CD4-positive, alpha-beta T cell treated with Interleukin-17A for 1 hour (primary cell): ENCODE data around the gene CDR2L.

ENCODE experiments used
- DNase-seq: peaks from one replicate; pipeline ENCODE4 v3.0.0-alpha.2; 2020

The CDR2L gene

DNA sequence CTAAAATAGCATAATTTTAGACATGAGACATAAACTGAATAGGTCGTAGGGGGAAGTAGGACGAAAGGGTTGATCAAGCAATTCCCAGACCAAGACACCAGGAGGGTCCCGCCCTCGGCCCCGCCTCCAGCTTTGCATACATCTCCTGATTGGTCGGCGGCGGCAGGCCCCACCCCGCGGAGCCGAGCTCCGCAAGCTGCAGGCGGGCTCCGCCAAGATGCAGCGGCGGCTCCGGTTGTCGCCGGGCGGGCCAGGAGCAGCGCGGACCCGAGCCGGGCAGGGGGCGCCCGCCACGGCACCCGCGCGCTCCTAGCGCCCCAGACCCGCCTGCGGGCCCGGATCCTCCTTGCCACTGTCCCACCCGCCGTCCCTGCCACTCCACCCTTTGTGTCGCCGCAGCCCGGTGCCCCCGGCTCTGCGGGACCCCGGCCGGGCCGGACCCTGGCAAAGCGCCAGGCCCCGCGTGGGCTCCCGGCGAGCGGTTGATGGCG lies at the start of gene CDR2L:
Gene CDR2L, plus strand, starts transcription at position 215 of the 491 bp plus-strand sequence. CDS start 412 bp downstream, outside the sequence.
- DNase-seq: peak; percentile 92

DNA sequence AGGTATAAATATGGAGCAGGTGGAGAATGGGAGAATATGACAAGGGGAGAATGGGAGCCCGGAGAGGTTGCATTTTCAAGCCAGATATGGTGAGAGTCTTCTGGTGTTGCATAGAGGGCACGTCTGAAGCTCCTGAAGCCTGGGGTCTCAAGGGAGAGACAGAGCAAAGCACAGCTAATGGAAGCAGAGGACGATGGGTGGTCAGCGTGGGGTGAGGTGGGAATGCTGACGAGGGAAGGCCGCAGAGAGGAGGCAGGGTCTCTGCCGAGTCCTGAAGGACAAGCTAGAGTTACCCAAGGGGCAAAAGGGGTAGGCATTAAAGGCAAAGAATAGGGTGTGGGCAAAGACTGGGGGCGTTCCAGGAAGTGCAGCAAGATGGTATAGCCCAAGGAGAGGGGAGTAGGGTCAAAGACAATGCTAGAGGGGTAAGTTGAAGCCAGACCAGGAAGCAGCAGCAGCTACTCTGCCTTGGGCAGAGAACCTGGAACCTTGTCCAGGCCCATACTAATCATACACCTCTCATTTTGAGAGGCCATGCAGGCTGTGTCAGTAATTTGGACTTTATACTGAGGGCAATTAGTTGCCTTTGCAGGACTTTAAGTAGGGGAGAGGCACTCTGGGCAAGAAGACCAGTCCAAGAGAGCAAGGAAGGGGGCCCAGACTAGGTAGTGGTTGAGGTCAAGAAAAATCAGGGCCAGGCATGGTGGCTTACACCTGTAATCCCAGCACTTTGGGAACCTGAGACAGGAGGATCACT lies 49.1 kb upstream of the CDR2L start:
- no peak for DNase-seq

DNA sequence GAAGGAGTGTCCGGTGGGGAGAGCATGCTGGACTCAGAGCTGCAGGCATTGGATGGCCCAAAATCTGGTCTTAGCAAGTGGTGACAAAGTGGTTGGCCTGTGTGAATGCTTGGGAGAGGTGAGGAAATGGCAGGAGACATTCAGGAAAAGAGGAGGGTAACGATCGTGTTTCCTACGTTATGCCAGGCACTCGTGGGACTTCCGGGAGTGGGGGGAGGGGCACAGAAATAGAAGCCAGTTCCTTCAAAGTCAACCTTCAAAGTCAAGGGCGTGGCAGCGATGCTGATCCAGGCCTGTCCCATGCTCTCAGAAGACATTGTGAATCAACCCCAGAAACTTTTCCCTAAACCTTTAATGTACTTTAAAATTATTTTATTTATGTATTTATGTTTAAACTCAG lies 47.9 kb upstream of the CDR2L start:
- no peak for DNase-seq

DNA sequence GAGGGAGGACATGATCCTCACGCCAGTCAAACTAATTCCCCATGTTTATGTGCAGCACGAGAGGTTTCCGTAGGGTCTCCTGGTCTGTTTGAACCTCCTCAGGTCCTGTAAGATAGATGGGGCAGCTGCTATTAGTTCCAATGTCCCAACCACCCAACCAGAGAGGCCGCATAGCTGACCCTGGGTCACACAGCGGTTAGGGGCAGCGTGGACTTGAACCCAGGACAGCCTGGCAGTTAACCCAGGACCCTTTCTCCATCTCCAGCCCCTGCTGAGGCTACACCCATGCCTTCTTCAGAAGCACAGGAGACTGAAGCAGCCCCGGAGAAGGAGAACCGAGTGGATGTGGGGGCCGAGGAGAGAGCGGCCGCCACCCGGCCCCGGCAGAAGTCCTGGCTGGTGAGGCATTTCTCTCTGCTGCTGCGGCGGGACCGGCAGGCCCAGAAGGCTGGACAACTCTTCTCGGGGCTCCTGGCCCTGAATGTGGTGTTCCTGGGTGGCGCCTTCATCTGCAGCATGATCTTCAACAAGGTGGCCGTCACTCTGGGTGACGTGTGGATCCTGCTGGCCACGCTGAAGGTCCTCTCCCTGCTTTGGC lies 46.2 kb upstream of the CDR2L start:
- DNase-seq: no peak

DNA sequence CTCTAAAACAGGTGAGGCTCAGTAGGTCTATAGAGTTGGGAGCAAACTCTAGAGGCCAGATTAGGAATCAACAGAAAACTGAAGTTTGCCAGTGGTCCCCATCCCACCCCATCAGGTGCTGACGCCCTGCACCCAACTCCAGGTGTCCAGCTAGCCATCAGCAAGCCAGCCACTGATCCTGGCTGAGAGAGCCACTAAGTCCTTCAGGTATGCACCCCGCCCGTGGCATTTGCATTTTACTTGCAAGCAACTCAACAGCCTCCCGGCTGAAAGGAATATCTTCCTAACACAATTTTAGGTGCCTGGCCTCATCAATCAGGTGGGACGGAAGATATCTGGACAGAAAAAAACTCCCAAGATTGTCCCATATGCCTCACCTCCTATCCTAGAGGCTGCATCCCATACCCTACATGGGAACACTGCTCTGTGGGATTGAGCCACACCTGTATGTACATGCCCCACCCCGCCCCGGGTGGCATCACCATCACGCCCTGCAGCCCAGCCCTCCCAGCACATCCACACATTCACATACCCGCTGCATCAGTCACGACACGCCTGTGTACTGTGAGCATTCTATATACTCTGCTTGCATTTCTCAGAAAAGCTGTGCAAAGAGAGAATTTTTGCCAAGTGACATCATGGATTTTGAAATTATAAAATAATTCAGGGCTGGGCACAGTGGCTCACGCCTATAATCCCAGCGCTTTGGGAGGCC lies 43.5 kb upstream of the CDR2L start:
- DNase-seq: no peak

DNA sequence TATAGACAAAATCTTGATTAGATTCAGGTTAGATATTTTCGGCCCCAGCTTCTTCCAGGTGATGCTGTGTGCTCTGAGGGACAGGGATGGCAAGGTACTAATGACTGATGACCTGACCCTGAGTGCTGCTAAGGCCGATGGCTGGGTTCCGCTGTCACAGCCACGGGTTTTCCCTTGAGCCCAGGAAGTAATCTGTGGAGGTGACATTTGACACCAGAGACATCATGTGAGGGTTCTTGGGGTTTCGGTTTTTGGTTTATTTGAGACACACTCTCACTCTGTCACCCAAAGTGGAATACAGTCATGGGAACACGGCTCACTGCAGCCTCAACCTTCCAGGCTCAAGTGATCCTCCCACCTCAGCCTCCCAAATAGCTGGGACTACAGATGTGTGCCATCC lies 41.9 kb upstream of the CDR2L start:
- DNase-seq: no peak

DNA sequence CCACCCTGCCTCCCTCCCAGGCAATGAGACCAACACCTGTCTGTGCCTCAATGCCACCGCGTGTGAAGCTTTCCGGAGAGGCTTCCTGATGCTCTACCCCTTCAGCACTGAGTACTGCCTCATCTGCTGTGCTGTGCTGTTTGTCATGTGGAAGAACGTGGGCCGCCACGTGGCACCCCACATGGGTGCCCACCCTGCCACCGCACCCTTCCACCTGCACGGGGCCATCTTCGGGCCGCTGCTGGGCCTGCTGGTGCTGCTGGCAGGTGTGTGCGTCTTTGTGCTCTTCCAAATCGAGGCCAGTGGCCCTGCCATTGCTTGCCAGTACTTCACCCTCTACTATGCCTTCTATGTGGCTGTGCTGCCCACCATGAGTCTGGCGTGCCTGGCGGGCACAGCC lies 40.8 kb upstream of the CDR2L start:
- no peak for DNase-seq

DNA sequence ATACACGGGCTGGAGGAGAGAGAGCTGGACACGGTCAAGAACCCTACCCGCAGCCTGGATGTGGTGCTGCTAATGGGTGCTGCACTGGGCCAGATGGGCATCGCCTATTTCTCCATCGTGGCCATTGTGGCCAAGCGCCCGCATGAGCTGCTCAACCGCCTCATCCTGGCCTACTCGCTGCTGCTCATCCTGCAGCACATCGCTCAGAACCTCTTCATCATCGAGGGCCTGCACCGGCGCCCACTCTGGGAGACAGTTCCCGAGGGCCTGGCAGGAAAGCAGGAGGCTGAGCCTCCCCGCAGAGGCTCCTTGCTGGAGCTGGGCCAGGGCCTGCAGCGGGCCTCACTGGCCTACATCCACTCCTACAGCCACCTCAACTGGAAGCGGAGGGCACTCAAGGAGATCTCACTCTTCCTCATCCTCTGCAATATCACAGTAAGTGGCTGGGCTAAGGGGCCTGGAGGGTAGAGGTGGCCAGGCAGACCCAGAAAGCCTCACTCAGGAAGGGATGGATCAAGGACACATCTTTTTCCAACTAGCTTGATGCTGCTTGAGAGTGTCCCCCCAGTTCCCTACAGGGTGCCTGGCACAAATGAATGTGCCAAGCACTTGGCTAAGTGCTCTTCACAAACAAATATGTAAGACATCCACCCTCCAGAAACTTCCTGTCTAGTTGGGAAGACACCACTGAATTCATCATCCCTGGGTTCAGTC lies 40.2 kb upstream of the CDR2L start:
- no peak for DNase-seq

DNA sequence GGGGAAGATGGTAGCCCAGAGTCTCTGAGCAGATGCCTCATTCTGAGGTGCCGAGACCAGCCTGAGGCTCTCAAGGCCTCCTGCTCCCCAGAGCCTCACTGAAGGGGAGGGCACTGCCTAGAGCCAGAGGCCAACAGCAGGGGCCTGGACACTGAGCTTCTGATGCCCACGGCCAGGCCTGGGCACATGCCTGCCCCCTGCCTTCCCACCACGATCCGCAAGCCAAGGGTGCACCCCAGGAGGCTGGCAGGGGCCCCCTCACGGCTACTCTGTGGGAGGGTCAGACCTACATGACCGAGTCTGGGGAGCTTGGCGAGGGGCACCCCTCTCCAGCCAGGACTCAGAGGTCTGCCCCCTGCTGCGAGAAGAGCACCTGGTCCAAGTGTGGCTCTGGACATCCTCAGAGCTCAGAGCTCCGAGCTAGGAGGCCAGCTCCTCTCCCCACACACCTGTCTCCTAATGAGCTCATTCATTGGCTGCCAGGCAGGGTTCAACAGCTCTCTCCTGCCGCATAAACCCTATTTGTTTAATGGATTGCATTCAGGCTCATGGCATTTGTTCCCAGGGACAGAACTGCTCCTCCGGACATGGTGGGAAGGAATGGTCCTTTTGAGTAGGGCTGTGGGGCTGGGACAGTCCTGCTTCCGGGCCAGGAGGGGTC lies 37.8 kb upstream of the CDR2L start:
- no peak for DNase-seq

DNA sequence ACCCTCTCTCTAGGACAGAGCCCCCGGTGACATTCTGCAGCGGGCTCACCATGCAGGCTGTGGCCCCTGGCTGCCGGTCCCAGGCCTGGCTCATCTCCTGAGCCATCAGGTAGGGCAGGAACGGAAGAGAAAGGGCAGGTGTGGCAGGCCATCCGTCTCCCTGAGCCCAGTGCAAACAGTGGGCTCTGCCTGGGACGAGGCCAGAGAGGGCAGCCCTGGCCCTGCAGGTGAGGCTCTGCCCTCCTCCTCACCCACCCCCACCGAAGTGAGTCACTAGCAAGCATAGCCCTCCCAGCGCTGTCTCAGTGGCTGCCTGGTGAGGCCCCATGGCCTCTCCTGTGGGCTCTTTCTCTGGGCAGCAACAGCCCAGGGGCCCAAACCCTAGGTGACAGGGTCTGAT lies 37.2 kb upstream of the CDR2L start:
- DNase-seq: no peak

DNA sequence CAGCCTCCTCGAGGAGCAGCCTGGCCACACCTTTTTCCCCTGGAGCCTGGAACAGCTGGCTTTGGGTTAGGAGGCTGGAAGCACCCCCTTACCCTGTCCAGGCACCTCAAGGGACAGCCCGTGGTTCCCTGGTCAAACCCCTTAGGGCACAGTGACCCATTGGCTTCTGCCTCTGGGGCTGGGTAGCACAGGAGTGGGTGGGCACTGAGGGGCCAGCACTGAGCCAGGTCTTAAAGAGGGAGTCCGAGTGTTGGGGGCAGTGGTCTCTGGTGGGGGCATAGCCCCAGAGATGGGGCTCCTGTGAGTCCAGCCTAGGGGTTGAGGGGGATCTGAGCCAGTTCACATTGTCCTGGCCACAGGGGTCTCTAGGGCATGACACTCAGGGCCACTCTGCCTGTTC lies 36.4 kb upstream of the CDR2L start:
- no peak for DNase-seq

DNA sequence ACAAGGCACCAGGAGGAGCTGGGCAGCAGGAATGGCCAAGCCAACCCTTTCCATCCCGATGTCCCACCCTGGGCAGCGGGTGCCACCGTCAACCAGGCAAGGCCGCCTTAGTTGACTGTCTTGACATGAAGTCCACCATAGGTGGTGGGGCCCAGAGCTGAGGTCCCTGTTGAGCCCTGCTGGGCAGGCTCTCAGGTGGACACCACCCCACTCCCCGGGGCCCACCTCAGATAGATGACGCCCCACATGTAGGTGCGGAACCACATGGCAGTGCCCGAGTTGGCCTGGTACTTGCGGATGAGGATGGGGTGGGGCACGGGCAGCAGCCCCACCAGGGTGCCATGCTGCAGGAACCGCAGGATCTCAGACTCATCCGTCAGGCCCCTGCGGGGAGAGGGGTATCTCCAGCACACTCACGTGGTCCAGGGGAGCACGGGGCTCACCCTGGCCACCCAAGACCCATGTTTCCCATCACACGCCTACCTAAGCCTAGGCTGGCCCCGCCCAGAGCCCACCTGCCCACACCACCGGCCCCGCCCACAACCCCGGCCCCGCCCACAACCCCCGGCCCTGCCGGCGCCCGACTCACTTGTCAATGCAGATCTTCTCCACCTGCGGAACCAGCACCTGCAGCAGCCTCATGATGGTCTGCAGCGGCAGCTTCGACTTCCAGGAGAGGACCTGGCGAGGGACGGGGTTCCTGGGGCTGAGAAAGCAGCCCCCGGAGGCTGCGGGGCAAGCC lies 35.6 kb upstream of the CDR2L start:
- DNase-seq: no peak

DNA sequence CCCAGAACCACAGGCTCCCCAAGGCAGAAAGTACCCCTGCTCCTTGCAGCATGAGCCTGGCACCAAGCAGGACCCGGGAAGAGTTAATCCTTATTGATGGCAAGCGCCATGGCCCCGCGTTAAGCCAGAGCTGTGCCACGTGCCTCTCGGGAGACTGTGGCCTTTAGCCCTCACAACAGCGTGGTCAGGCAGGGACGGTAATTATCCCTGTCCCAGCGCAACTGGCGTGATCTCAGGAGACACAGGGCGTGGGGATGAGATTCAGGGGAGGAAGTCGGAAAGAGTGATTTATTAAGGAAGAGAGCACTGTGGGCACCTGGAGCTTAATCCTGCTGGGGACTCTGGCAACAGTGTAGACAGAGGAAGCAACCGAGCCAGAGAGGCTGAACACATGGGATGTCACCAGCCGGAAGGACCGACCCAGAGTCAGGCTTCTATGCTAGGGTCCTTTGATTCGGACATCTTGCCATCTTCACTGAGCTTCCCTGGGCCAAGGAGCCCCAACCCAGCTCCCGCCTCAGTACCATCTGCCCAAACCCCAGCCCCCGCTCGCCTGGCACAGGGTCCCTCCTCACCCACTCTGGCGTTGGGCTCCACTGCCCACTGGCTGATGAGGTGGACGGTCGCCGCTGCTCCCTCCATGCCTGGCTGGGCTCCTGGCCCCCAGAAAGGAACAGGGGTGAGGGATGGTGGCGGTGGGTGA lies 34.9 kb upstream of the CDR2L start:
- DNase-seq: no peak

DNA sequence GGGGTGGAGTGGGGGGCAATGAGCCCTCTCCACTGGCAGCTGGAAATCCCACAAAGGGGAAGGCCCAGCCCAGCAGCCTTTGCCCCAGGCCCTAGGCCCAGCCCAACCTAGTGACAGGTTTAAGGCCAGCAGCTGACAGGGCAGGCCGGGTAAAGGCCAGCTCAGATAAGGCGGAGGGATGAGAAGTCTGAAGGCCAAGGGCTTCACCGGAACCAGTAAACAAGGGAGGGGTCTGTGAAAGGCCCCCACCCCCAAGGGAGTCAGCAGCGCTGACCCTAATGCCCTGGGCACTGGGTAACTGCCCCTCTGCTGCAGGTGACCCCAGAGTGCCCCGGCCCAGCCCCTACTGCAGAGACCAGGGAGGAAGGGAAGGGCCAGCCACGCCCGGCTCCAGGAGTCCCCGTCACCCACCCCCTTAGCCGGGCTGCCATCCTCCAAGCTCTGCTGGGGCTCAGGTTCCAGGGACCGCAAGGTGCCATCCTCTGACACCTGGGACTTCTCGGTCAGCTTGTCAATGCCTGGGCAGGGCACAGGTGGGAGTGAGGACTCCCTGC lies 34.2 kb upstream of the CDR2L start:
- no peak for DNase-seq

DNA sequence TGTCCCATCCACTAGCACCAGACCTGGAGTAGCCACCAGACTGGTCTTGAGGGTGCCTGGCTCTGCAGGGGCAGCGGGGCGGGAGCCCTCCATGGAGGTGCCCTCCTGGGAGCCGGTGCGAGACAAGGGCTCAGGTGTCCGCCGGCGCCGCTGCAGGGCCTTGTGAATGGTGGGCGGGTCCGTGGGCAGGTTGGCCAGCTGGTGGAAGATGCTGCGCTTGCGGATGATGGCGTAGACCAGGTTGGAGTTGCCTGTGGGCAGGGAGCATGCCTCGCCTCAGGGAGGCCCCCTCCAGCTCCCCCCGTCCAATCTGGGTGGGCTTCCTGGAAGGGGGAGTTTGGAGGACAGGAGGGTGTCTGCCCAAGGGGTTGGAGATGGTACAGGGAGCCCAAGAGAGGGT lies 33.3 kb upstream of the CDR2L start:
- DNase-seq: no peak

DNA sequence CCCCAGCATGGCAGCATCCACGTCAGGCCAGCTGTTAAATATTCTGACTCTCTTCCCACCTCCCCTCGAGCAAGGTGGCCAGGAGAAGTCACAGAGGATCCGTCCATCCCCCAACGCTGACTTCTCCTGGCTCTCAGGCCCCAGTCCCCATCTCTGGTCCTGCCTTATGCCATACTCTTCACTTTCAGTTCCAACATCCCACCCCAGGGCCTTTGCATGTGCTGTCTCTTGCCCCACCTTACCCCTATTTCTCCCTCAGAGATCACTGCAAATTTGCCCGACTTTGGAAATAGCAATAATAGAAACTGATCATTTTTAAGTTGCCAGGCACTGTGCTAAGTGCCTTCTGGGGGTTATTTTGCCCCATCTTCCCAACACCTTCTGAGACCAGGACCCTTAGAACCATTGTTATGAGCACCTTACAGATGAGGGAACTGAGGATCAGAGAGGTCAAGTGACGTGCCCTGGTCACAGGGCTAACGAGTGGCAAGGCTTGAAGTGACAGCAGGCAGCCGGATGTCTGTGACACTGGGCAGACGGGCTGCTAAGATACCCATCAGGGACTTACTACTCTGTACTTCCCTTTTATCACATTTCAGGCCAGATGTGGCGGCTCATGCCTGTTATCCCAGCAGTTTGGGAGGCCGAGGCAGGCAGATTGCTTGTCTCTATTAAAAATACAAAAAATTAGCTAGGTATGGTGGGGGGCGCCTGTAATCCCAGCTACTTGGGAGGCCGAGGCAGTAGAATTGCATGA lies 32.6 kb upstream of the CDR2L start:
- no peak for DNase-seq

DNA sequence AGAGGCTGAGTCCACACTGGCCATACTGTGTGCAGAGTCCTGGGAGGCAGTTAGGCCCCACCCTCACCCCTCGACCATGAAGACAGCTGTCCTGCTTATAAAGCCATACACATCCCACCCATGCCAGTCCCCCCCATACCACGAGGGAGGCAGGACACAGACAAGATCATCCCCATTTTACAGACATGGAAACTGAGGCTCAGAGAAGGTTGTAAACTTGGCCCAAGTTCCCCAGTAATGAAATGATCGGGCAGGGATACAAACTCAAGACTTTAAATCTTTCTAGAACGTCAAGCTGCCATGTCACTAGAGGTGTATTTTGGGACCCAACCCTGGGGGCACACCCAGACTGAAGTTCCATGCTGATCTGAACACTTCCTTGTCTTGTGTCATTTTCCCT lies 31.3 kb upstream of the CDR2L start:
- DNase-seq: no peak

DNA sequence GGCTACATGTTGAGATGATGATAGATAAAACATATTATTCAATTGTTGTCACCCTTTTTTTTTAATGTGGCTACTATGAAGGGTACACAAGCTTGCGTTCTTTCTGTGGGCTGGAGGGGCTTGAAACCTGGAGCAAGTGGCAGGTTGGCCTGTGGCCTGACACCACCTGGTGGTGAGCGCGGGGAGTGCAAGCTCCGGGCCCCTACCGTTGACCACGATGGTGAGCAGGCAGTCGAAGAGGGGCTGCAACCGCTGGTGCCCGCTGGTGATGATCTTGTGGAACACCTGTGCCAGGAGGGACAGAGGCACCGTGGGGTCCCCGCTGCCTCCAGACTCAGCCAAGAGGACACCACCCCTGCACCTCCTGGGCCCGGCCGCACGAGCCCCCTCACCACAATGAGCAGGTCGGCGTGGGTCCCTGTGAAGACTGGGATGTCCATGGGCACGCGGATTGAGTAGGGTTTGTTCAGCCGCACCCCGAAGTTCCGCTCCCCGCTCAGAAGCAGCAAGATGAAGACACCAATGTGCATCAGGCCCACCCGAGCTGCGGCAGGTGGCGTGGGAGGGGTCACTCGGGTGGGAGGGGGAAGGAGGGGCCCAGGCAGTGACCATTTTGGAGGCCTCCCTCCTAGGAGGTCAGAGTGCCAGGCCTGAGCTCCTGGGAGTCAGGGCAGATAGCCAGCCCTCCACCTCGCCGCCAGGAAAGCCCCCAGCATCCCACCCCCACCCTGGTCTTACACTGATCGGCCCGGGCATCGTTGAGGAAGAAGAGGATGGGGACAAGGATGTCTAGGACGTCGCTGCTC lies 29.3 kb upstream of the CDR2L start:
- DNase-seq: peak; percentile 78

DNA sequence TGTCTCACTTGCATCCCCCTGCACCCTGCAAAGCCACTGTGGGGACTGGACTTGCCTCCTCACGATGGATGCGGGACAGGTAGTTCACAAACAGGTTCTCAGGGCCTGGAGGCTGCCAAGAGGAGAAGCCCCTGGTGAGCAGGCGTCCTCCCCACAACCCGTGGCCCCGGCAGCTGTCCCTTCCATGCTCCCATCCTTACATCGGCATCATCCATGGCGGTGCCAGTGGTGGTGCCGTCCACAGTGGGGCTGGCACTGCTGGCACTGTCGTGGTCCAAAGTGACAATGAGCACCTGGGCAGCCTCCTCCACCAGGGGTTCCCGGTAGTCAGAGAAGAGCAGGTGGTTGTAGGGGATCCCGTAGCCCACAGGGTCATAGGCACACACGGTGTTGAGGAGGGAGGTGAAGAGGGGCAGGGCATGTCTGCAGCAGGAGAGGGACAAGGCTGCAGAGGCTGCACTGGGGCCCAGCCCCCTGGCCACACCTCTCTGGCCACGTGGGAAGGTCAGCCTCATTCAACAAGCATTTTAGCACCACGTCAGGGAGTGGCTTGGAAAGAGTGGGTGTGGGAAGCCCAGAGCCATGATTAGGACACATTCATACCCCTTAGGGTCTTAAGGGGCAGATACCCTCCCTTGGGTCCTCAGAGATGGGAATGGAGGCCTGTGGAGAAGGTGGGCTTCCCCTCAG lies 27.5 kb upstream of the CDR2L start:
- no peak for DNase-seq
